ENCODE measurements around the gene SLC1A1. TPM values are rescaled to one million over a fixed set of nuclear protein-coding genes. Genes with fewer than 3 reads are reported as not detected.

The SLC1A1 gene
- total and polyA plus RNA-seq, 2 of the 13 experiments (the other 11 are each of a cell fraction or from before 2014, with no cell fraction given), result not detected

GRCh38 chr9:4501147-4501507 lies 10.9 kb downstream of the SLC1A1 start (continued):
- TF ChIP-seq ATM (IDR thresholded peaks at IDR 0.05; ENCODE audit: borderline replicate concordance) (no peak), ZMAT5 (CRISPR knock-in tag; IDR thresholded peaks at IDR 0.05; ENCODE audit: borderline replicate concordance, low read depth) (no peak), MBNL3 (CRISPR knock-in tag; conservative IDR thresholded peaks at IDR 0.05) (no peak), GABPA (IDR thresholded peaks at IDR 0.05; ENCODE audit: low read depth, low read length) (no peak), GABPA (CRISPR knock-in tag; IDR thresholded peaks at IDR 0.05; ENCODE audit: low read depth) (no peak), ZNF652 (CRISPR knock-in tag; IDR thresholded peaks at IDR 0.05; ENCODE audit: borderline replicate concordance, low read depth) (no peak), ZNF317 (CRISPR knock-in tag; IDR thresholded peaks at IDR 0.05) (no peak), ZBTB7B (CRISPR knock-in tag; IDR thresholded peaks at IDR 0.05) (no peak), BRF2 (CRISPR knock-in tag; IDR thresholded peaks at IDR 0.05) (no peak)

- CTCF ChIA-PET (ENCODE audit: low intra/inter-chr PET ratio, low total read pairs), result no interaction called here
- no peak for FAIRE-seq
Measured at GRCh38 chr9:4502444-4502843, 12.2 kb downstream of the SLC1A1 start.

More at GRCh38 chr9:4502444-4502843, 12.2 kb downstream of the SLC1A1 start:
- Histone ChIP-seq H4K20me1 (ENCODE audit: insufficient read depth, low read length) (no peaks in the 10 kb centered on the region), H3K27me3 (ENCODE audit: control insufficient read depth in 1 of 2, insufficient read depth in 2 of 2, low read length in 2 of 2) (no peaks in the 10 kb centered on the region), H3K9ac (ENCODE audit: insufficient read depth, low read depth, low read length) (no peak overlapping the region), H3K9me3 (ENCODE audit: low read length) (no peaks in the 10 kb centered on the region), H2AFZ (ENCODE audit: low read length) (no peak overlapping the region), H3K36me3 (replicated peaks in 1 of 2; ENCODE audit: control insufficient read depth in 1 of 2, insufficient read depth in 2 of 2, low read length in 2 of 2) (no peaks in the 10 kb centered on the region), H3K27ac (ENCODE audit: extremely low read length, insufficient read depth, low read length) (no peak overlapping the region), H3K4me1 (ENCODE audit: insufficient read depth, low read length) (0 out of 2 replicates have a peak, but pooled peaks cover under 1% of the 10 kb centered on the region), H3K4me3 (replicated peaks in 1 of 3; ENCODE audit: insufficient read depth in 1 of 3, low read depth in 2 of 3, low read length in 3 of 3) (no peak overlapping the region), H3K4me2 (ENCODE audit: low read depth, low read length) (no peak overlapping the region), H3K79me2 (ENCODE audit: insufficient read depth, low read length) (no peaks in the 10 kb centered on the region)
- ATAC-seq, result no peak
- no TSS peak for BruUV-seq (replicated peaks)
- TF ChIP-seq REPIN1 (CRISPR knock-in tag; IDR thresholded peaks at IDR 0.05; ENCODE audit: borderline replicate concordance, low read depth), result no peak
- no peak for TF ChIP-seq FLYWCH1 (CRISPR knock-in tag; IDR thresholded peaks at IDR 0.05)
- 0% methylated on average over 1 of the region's 1 CpG for WGBS (ENCODE audit: low lambda C conversion rate)
- no peak for DNase-seq (ENCODE audit: low spot score)
- intact Hi-C loops (cut with micrococcal nuclease; ENCODE audit: unreplicated experiment) (no loop called here), in situ Hi-C loops (cut with HindIII; ENCODE audit: extremely low pct_ligation_motif_present, low pct_unique_long_range_greater_than_20kb) (no loop called here)
- POLR2A ChIA-PET, result no interaction called here
